AG09309 (cell line): Measurements from ENCODE around the gene LIM2.

ENCODE experiments used
- DNase-seq: peaks from one replicate; pipeline ENCODE4 v3.0.0-alpha.2; 2010; ENCODE audit warnings: low read depth
- H3K4me3 ChIP-seq: 2 replicates; pipeline ENCODE4 v1.5.1; 2011; ENCODE audit warnings: mild to moderate bottlenecking, low read depth, low read length, moderate library complexity; ENCODE audit not compliant: control insufficient read depth
- TF ChIP-seq, protein P1 (sequence below): IDR thresholded peaks from 2 replicates; pipeline ENCODE4 v1.5.1; 2011; ENCODE audit warnings: mild to moderate bottlenecking, low read depth, low read length, inconsistent platforms; ENCODE audit not compliant: insufficient read depth, control insufficient read depth; ENCODE audit errors: missing control alignments

LIM2 gene

DNA sequence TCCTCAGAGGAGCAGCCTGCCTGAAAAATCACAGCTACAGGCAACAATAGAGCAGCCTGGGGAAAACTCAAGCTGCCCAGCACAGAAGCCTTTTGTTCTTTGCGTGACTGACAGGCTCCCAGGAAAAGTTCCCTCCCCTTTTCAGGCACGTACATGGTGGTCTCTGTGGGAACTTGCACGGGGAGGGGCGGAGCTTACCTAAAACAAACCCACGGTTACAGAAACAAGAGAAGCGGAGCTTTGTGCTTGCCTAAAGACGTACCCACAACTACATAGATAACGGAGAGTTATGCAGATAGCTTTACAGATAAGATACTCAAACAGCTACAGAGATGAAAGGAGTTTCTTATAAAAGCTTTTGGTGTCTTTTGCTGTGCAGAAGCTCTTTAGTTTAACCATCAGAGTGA, 33.0 kb downstream of the LIM2 start:
- H3K4me3 ChIP-seq = no peak overlapping the region
- no peak for DNase-seq
- TF ChIP-seq, protein P1, sequence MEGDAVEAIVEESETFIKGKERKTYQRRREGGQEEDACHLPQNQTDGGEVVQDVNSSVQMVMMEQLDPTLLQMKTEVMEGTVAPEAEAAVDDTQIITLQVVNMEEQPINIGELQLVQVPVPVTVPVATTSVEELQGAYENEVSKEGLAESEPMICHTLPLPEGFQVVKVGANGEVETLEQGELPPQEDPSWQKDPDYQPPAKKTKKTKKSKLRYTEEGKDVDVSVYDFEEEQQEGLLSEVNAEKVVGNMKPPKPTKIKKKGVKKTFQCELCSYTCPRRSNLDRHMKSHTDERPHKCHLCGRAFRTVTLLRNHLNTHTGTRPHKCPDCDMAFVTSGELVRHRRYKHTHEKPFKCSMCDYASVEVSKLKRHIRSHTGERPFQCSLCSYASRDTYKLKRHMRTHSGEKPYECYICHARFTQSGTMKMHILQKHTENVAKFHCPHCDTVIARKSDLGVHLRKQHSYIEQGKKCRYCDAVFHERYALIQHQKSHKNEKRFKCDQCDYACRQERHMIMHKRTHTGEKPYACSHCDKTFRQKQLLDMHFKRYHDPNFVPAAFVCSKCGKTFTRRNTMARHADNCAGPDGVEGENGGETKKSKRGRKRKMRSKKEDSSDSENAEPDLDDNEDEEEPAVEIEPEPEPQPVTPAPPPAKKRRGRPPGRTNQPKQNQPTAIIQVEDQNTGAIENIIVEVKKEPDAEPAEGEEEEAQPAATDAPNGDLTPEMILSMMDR = no peak

DNA sequence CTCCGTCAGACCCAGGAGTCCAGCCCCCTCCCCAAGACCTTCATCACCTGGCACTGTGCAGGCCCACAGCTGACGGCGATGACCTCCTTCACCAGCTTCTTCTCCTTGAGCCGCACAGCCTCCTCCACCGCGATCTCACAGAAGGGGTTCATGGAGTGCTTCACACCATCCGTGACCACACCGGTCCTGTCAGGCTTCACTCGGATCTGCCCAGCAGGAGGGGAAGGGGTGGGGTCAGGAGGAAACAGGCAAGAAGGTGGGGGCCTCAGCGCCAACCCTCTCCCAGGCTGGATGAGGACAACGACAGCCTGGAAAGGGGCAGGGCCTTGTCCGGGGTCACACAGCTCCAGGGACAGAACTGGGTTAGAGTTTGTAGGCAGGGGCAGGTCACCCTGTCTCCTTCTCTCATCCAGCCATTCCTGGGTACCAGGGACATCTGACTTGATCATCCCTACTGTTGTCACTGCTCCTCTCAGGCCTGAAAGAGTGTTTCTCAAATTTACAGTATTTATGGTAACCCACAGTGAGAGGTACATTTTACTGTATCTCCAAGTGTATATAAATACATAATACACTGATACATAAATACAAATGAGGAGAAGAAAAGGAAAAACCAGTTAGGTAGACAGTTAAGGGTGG, 33.6 kb downstream of the LIM2 start:
- no peak overlapping the region for H3K4me3 ChIP-seq
- DNase-seq = no peak
- TF ChIP-seq, protein P1 = no peak

DNA sequence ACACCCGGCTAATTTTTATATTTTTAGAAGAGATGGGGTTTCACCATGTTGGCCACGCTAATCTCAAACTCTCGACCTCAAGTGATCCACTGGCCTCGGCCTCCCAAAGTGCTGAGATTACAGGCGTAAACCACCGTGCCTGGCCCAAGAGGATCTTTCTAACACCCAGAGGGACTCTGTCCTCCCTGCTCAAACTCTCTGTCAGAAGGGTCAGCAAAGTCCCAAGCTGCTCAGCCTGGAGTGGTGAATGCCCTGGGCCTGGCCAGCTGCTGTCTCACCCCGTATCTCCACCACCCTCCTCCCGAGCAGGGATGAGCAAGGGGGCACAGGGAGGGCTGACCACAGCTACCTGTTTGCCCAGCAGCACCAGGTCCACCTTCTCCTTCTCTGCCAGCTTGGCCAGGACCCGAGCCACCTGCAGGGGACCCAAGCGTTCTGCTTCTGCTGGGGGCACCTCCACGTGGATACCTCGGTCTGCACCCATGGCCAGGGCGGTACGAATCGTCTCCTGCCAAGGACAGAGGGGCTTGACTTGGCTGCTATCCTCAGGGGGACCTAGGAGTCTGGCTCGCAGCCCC, 34.9 kb downstream of the LIM2 start:
- H3K4me3 ChIP-seq = no peak overlapping the region
- TF ChIP-seq, protein P1 = no peak
- DNase-seq = no peak

DNA sequence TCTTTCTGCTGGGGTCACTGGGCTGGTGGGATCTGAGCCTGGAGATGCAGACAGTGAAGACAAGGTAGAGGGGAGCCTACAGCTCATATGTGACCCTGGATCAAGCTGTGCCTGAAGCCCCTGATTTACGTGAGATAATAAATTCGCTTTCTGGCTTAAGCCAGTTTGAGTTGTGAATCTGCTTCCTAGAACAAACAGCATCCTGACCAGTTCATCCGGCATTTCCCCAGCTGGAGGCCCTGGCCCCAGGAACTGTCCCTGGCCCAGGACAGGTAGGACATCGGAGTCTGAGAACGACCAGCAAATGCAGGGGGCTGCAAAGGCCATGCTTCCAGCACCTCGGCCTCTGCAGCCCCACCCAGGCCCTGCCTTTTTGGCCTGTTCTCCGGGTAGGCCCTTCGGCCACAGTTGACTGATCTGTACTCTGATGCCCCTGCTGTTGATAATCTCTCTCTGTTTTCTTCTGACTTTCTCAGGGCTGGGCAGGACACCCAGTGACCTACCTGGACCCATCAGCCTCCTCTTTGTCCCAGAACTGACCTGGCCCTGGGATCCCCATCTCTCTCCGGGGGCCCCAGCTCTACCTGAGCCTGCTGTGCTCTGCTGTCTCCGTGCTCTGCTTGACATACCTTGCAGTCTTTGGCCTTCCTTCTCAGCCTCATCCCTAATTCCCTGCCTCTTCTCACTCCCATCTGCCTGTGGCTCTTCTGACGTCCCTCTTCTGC, 36.3 kb downstream of the LIM2 start:
- TF ChIP-seq, protein P1 = no peak
- DNase-seq = no peak
- no peak overlapping the region for H3K4me3 ChIP-seq

DNA sequence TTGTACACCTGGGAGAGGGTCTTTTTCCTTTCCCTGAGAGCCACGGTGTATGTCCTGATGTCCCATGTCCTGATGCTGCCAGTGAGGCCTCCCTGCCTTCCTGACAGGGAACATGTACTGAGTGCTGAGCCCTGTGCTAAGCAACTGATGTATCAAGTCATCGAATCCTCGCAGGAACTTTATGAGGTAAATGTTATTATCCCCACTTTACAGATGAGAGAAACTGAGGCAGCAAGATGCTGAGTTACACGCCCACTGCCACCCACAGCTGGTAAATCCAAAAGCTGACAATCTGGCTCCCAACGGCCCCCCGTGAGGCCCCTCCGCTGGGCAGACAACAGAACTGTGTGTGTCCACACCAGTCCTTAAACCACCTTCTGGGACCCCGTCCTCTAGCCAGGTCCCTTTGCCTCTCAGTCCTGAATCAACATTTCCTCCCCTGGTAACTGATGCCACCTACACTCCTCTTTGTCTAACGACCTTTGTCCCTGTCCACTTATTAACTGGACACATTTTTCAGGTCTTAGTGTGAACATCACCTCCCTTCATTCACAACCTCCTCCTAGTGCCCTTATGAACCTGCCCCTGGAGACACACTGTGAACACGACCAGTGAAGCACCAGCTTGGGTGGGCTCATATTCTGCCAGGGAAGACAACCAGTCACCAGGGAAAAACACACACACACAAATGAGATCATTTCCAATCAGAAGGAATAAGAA, 40.4 kb downstream of the LIM2 start:
- TF ChIP-seq, protein P1 = no peak
- no peak overlapping the region for H3K4me3 ChIP-seq
- DNase-seq = no peak

DNA sequence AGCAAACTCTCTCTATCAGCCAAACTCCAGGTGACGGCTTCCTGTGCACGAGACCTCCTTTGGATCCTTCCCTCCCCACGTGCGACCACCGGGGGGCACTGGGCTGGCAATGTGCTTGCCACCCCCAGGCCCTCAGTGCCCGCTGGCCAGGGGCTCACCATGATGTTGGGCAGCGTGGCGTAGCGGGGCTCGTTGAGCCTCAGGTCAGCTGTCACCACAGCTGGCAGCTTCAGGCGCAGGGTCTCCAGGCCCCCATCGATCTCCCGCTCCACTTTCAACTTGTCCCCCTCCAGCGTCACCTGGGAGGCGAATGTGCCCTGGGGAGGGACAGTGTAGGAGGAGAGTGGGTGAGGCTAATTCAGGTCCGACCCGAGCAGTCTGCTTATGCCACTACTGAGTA, 41.0 kb downstream of the LIM2 start:
- TF ChIP-seq, protein P1 = no peak
- no peak for DNase-seq
- H3K4me3 ChIP-seq = no peak overlapping the region
